HepG2 (cell line): ENCODE data around the gene ZNF628. TPM values are rescaled to one million over a fixed set of nuclear protein-coding genes. Genes with fewer than 3 reads are reported as not detected.

Experiments used
- ATF5 ChIP-seq: sonication (generic); formaldehyde crosslinking; IDR thresholded peaks from 2 replicates; pipeline ENCODE4 v1.4.0; 2020; ENCODE audit warnings: mild to moderate bottlenecking, low read depth, missing genetic modification reagents
- CHCHD3 ChIP-seq: sonication (generic); formaldehyde crosslinking; IDR thresholded peaks from 2 replicates; pipeline ENCODE4 v1.8.0; 2022; ENCODE audit warnings: mild to moderate bottlenecking, missing genetic modification reagents, moderate library complexity
- DMAP1 ChIP-seq: IDR thresholded peaks from 2 replicates; pipeline ENCODE4 v1.6.1; 2016
- DNMT3B ChIP-seq: conservative IDR thresholded peaks from 2 replicates; pipeline ENCODE4 v1.6.1; 2016; ENCODE audit warnings: missing biosample characterization, control low read depth
- EP300 ChIP-seq, 3 experiments: sonication (generic) in 1 of 3; formaldehyde crosslinking in 1 of 3; IDR thresholded peaks; 2 replicates each; pipeline versions ENCODE4 v1.5.1 to v1.6.1; 2011 to 2020; ENCODE audit warnings: low read depth in 2 of 3, low read length in 2 of 3, borderline replicate concordance in 1 of 3, improper control_type of control experiment in 1 of 3, mild to moderate bottlenecking in 1 of 3, missing genetic modification reagents in 1 of 3, moderate library complexity in 1 of 3
- FOXM1 ChIP-seq: sonication (generic); formaldehyde crosslinking; IDR thresholded peaks from 2 replicates; pipeline ENCODE4 v1.5.0; 2020; ENCODE audit warnings: missing genetic modification reagents
- HNRNPH1 ChIP-seq: fragments of 200-400 bp; formaldehyde crosslinking; optimal IDR thresholded peaks from 2 replicates; pipeline ENCODE3; 2017; ENCODE audit warnings: mild to moderate bottlenecking, low read depth, low read length
- JUND ChIP-seq: sonication (generic); formaldehyde crosslinking; IDR thresholded peaks from 2 replicates; pipeline ENCODE4 v1.8.0; 2022; ENCODE audit warnings: mild to moderate bottlenecking, missing genetic modification reagents
- MZF1 ChIP-seq: sonication (generic); formaldehyde crosslinking; IDR thresholded peaks from 2 replicates; pipeline ENCODE4 v1.8.1; 2023; ENCODE audit warnings: mild to moderate bottlenecking, missing genetic modification reagents, borderline replicate concordance
- NFE2L2 ChIP-seq: fragments of 150-350 bp; IDR thresholded peaks from 2 replicates; pipeline ENCODE4 v1.6.1; 2014; ENCODE audit warnings: low read length
- PHF21A ChIP-seq: sonication (generic); formaldehyde crosslinking; IDR thresholded peaks from 2 replicates; pipeline ENCODE4 v1.5.0; 2020; ENCODE audit warnings: mild to moderate bottlenecking, missing genetic modification reagents
- POLR2G ChIP-seq: fragments of 200-400 bp; formaldehyde crosslinking; IDR thresholded peaks from 2 replicates; pipeline ENCODE4 v1.6.1; 2018; ENCODE audit warnings: mild to moderate bottlenecking, low read depth, low read length, moderate library complexity
- RNF219 ChIP-seq: sonication (generic); formaldehyde crosslinking; IDR thresholded peaks from 2 replicates; pipeline ENCODE4 v1.5.0; 2020; ENCODE audit warnings: mild to moderate bottlenecking, missing genetic modification reagents
- SKI ChIP-seq: fragments of 450-650 bp; IDR thresholded peaks from one replicate; pipeline ENCODE4 v1.6.1; 2018; ENCODE audit warnings: mild to moderate bottlenecking; ENCODE audit not compliant: partially characterized antibody
- SMAD1 ChIP-seq: sonication (generic); formaldehyde crosslinking; IDR thresholded peaks from 2 replicates; pipeline ENCODE4 v1.4.0; 2020; ENCODE audit warnings: missing genetic modification reagents, low read depth, mild to moderate bottlenecking, borderline replicate concordance
- TCF7 ChIP-seq: sonication (generic); IDR thresholded peaks from 2 replicates; pipeline ENCODE4 v1.6.1; 2016; ENCODE audit warnings: antibody characterized with exemption, low read depth
- ZKSCAN8 ChIP-seq: IDR thresholded peaks from 2 replicates; pipeline ENCODE4 v1.6.1; 2016; ENCODE audit warnings: borderline replicate concordance, missing genetic modification reagents, missing compliant biosample characterization
- ZNF354B ChIP-seq: sonication (generic); formaldehyde crosslinking; IDR thresholded peaks from 2 replicates; pipeline ENCODE4 v1.8.0; 2022; ENCODE audit warnings: mild to moderate bottlenecking, missing genetic modification reagents
- ZNF556 ChIP-seq: sonication (generic); formaldehyde crosslinking; IDR thresholded peaks from 2 replicates; pipeline ENCODE4 v1.4.0; 2020; ENCODE audit warnings: mild to moderate bottlenecking, missing genetic modification reagents, borderline replicate concordance
- ZNF589 ChIP-seq: sonication (generic); formaldehyde crosslinking; conservative IDR thresholded peaks from 2 replicates; pipeline ENCODE4 v1.8.0; 2022; ENCODE audit warnings: mild to moderate bottlenecking, moderate library complexity, missing genetic modification reagents
- polyA plus RNA-seq, 8 experiments: library from polyadenylated mRNA; depleted of rRNA in 3 of 8; stranded (reverse) in 7 of 8; unstranded in 1 of 8; fragments of >200 nt; fragmentation: Illumina TruSeq in 4 of 8; extraction: Trizol in 4 of 8; gene quantifications; 2 replicates each; pipeline versions ENCODE4 v1.2.1 to v1.2.3, GENCODE V29; 2011 to 2016; ENCODE audit warnings: low read depth in 4 of 8, missing spikeins in 1 of 8, mixed read lengths in 1 of 8; ENCODE audit not compliant: insufficient read depth in 1 of 8
- total RNA-seq, 5 experiments: library from RNA; depleted of rRNA; stranded (reverse); fragments of >200 nt; fragmentation: Illumina TruSeq; extraction: Trizol; gene quantifications; 2 replicates each; pipeline ENCODE4 v1.2.3, GENCODE V29; 2016; ENCODE audit warnings: low read depth in 1 of 5
- TF ChIP-seq, protein P1 (sequence below): sonication (generic); formaldehyde crosslinking; IDR thresholded peaks from 2 replicates; pipeline ENCODE4 v1.5.0; 2020; ENCODE audit warnings: missing genetic modification reagents
- TF ChIP-seq, protein P2 (sequence below): sonication (generic); formaldehyde crosslinking; IDR thresholded peaks from 2 replicates; pipeline ENCODE4 v1.4.0; 2020; ENCODE audit warnings: missing genetic modification reagents
- TF ChIP-seq, protein P3 (sequence below): sonication (generic); formaldehyde crosslinking; IDR thresholded peaks from 2 replicates; pipeline ENCODE4 v1.8.0; 2022; ENCODE audit warnings: mild to moderate bottlenecking, missing genetic modification reagents

Gene ZNF628
- total and polyA plus RNA-seq, 2 of the 13 experiments (the other 11 are each of a cell fraction or from before 2014, with no cell fraction given), result 0.54 to 1.2 TPM

DNA sequence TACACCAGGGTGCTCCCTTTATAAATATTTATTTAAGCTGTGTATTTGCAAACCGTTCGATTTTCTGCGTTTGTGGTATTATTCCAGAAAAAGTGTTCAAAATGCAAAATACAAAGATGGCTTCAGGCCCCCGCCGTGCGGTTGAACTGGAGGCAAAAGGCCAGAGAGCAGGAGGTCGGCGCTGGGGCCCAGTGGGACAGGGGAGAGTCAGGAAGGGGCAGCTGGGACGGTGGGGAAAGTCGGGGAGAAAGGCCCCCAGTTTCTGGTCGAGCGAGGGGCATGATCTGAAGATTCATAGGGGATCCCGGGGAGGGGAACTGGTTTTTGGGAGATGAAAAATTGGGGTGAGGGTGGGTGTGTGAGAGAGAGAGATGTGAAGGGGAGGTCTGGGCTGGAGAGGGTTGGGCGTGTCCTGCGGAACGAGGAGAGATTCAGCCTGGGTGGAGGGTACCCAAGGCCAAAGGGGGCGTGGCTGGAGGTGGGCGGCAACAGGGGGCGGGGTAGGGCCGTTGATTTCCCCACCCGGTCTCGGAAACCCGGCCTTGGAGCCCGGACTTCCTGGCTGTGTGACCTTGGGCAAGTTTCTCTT, 15.7 kb upstream of the ZNF628 start (continued):
- TF ChIP-seq HNRNPH1 (no peak), NFE2L2 (no peak), SKI (peak; percentile 18), DNMT3B (CRISPR knock-in tag) (no peak), MZF1 (no peak), DMAP1 (no peak), FOXM1 (no peak), RNF219 (CRISPR knock-in tag) (peak; percentile 21; the same call in 1 of the 2 replicates), POLR2G (no peak; the same call in 1 of the 2 replicates), ZKSCAN8 (no peak), TCF7 (no peak), SMAD1 (CRISPR knock-in tag) (no peak), PHF21A (CRISPR knock-in tag) (peak; percentile 5), ZNF589 (no peak), JUND (CRISPR knock-in tag) (no peak), EP300 (IDR thresholded peaks at IDR 0.05; ENCODE audit: low read depth in 2 of 2, low read length in 2 of 2) (no peak), EP300 (CRISPR knock-in tag; IDR thresholded peaks at IDR 0.05; ENCODE audit: borderline replicate concordance) (no peak), ZNF556 (no peak), CHCHD3 (no peak), ATF5 (CRISPR knock-in tag) (no peak), ZNF354B (CRISPR knock-in tag) (no peak)
- TF ChIP-seq, protein P1, sequence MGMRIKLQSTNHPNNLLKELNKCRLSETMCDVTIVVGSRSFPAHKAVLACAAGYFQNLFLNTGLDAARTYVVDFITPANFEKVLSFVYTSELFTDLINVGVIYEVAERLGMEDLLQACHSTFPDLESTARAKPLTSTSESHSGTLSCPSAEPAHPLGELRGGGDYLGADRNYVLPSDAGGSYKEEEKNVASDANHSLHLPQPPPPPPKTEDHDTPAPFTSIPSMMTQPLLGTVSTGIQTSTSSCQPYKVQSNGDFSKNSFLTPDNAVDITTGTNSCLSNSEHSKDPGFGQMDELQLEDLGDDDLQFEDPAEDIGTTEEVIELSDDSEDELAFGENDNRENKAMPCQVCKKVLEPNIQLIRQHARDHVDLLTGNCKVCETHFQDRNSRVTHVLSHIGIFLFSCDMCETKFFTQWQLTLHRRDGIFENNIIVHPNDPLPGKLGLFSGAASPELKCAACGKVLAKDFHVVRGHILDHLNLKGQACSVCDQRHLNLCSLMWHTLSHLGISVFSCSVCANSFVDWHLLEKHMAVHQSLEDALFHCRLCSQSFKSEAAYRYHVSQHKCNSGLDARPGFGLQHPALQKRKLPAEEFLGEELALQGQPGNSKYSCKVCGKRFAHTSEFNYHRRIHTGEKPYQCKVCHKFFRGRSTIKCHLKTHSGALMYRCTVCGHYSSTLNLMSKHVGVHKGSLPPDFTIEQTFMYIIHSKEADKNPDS, result no peak; the same call in 1 of the 2 replicates
- TF ChIP-seq, protein P2, sequence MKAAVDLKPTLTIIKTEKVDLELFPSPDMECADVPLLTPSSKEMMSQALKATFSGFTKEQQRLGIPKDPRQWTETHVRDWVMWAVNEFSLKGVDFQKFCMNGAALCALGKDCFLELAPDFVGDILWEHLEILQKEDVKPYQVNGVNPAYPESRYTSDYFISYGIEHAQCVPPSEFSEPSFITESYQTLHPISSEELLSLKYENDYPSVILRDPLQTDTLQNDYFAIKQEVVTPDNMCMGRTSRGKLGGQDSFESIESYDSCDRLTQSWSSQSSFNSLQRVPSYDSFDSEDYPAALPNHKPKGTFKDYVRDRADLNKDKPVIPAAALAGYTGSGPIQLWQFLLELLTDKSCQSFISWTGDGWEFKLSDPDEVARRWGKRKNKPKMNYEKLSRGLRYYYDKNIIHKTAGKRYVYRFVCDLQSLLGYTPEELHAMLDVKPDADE (CRISPR knock-in tag), result no peak
- TF ChIP-seq, protein P3, sequence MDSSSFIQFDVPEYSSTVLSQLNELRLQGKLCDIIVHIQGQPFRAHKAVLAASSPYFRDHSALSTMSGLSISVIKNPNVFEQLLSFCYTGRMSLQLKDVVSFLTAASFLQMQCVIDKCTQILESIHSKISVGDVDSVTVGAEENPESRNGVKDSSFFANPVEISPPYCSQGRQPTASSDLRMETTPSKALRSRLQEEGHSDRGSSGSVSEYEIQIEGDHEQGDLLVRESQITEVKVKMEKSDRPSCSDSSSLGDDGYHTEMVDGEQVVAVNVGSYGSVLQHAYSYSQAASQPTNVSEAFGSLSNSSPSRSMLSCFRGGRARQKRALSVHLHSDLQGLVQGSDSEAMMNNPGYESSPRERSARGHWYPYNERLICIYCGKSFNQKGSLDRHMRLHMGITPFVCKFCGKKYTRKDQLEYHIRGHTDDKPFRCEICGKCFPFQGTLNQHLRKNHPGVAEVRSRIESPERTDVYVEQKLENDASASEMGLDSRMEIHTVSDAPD (CRISPR knock-in tag), result no peak
